Smooth muscle cell (in vitro differentiated cells): ENCODE measurements around the gene STXBP5. TPM values are rescaled to one million over a fixed set of nuclear protein-coding genes. Genes with fewer than 3 reads are reported as not detected.

ENCODE experiments used
- DNase-seq: peaks from one replicate; lab custom pipeline; 2025; ENCODE audit not compliant: unreplicated experiment; lab: John Stamatoyannopoulos, UW
- H2AFZ ChIP-seq: fragments of 200-600 bp; sonication (generic); 2 replicates; pipeline ENCODE4 v1.6.0; 2016; ENCODE audit warnings: antibody characterized with exemption, low read depth, mild to moderate bottlenecking
- H3F3A ChIP-seq: fragments of 200-600 bp; sonication (generic); 2 replicates; pipeline ENCODE4 v1.6.0; 2017; ENCODE audit warnings: antibody characterized with exemption, low read depth
- H3K27ac ChIP-seq: fragments of 200-600 bp; sonication (generic); 2 replicates; pipeline ENCODE4 v1.5.1; 2016; ENCODE audit warnings: low read depth, mild to moderate bottlenecking
- H3K27me3 ChIP-seq: fragments of 200-600 bp; sonication (generic); 2 replicates; pipeline ENCODE4 v1.6.1; 2016; ENCODE audit warnings: low read depth, mild to moderate bottlenecking
- H3K36me3 ChIP-seq: fragments of 200-600 bp; sonication (generic); 2 replicates; pipeline ENCODE4 v1.5.1; 2016; ENCODE audit warnings: low read depth
- H3K4me1 ChIP-seq: fragments of 200-600 bp; sonication (generic); 2 replicates; pipeline ENCODE4 v1.5.1; 2016; ENCODE audit warnings: low read depth
- H3K4me2 ChIP-seq: fragments of 200-600 bp; sonication (generic); 2 replicates; pipeline ENCODE4 v1.6.0; 2016; ENCODE audit warnings: mild to moderate bottlenecking
- H3K4me3 ChIP-seq: fragments of 200-600 bp; sonication (generic); 2 replicates; pipeline ENCODE4 v1.5.1; 2016; ENCODE audit warnings: mild to moderate bottlenecking
- H3K79me2 ChIP-seq: fragments of 200-600 bp; sonication (generic); 2 replicates; pipeline ENCODE4 v1.6.0; 2016; ENCODE audit warnings: low read depth, mild to moderate bottlenecking
- H3K9ac ChIP-seq: fragments of 200-600 bp; sonication (generic); 2 replicates; pipeline ENCODE4 v1.6.0; 2016; ENCODE audit warnings: low read depth
- H3K9me3 ChIP-seq: fragments of 200-600 bp; sonication (generic); replicated peaks from 2 replicates; pipeline ENCODE4 v1.5.1; 2016; ENCODE audit warnings: low read depth
- H4K20me1 ChIP-seq: fragments of 200-600 bp; sonication (generic); 2 replicates; pipeline ENCODE4 v1.6.0; 2016; ENCODE audit warnings: low read depth
- WGBS: methylation state at CpG from one replicate; pipeline ENCODE4 v1.1.7; 2016; ENCODE audit warnings: low lambda C conversion rate; 5-methylcytosine and 5-hydroxymethylcytosine counted together
- polyA plus RNA-seq: library from polyadenylated mRNA; unstranded; fragments of >200 nt; fragmentation: Nextera tagmentation; extraction: Ambion mirVana; gene quantifications from 2 replicates; pipeline ENCODE4 v1.2.1, GENCODE V29; 2016
- total RNA-seq: library from RNA; depleted of rRNA; stranded (reverse); fragments of >200 nt; gene quantifications from 2 replicates; pipeline ENCODE4 v1.2.3, GENCODE V29; 2014
- TF ChIP-seq, protein P1 (sequence below): fragments of 200-600 bp; sonication (generic); IDR thresholded peaks from 2 replicates; pipeline ENCODE4 v1.5.1; 2017; ENCODE audit warnings: borderline replicate concordance, mild to moderate bottlenecking, antibody characterized with exemption; ENCODE audit not compliant: insufficient read depth, poor library complexity, severe bottlenecking

STXBP5 gene
- total and polyA plus RNA-seq, 2 experiments from 2014 or later = 8.8 to 25.2 TPM

- peaks cover 25% of the 10 kb centered on the region for H3K4me1 ChIP-seq
- H3K27ac ChIP-seq = peak overlapping the region; percentile 13
- no peaks in the 10 kb centered on the region for H3K27me3 ChIP-seq
- WGBS = 80% methylated on average over 6 of the region's 6 CpGs
- H3F3A ChIP-seq = no peaks in the 10 kb centered on the region
- no peaks in the 10 kb centered on the region for H3K9me3 ChIP-seq
- TF ChIP-seq, protein P1, sequence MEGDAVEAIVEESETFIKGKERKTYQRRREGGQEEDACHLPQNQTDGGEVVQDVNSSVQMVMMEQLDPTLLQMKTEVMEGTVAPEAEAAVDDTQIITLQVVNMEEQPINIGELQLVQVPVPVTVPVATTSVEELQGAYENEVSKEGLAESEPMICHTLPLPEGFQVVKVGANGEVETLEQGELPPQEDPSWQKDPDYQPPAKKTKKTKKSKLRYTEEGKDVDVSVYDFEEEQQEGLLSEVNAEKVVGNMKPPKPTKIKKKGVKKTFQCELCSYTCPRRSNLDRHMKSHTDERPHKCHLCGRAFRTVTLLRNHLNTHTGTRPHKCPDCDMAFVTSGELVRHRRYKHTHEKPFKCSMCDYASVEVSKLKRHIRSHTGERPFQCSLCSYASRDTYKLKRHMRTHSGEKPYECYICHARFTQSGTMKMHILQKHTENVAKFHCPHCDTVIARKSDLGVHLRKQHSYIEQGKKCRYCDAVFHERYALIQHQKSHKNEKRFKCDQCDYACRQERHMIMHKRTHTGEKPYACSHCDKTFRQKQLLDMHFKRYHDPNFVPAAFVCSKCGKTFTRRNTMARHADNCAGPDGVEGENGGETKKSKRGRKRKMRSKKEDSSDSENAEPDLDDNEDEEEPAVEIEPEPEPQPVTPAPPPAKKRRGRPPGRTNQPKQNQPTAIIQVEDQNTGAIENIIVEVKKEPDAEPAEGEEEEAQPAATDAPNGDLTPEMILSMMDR = no peak
- H3K79me2 ChIP-seq = peaks cover 82% of the 10 kb centered on the region
- peaks cover 17% of the 10 kb centered on the region for H4K20me1 ChIP-seq
- H3K4me3 ChIP-seq = peak overlapping the region; percentile 83
- no peak overlapping the region for H3K9ac ChIP-seq
- H3K4me2 ChIP-seq = peak overlapping the region; percentile 96
- no peaks in the 10 kb centered on the region for H3K36me3 ChIP-seq
- DNase-seq = no peak
- H2AFZ ChIP-seq = no peak overlapping the region
These were observed 3.1 kb downstream of the STXBP5 start for GRCh38 chr6:147207351-147207750.

GRCh38 chr6:147207837-147208754 lies 3.9 kb downstream of the STXBP5 start:
- no peaks in the 10 kb centered on the region for H3K27me3 ChIP-seq
- H3K36me3 ChIP-seq = no peaks in the 10 kb centered on the region
- H3F3A ChIP-seq = no peaks in the 10 kb centered on the region
- peaks cover 89% of the 10 kb centered on the region for H3K79me2 ChIP-seq
- TF ChIP-seq, protein P1 = no peak
- no peak overlapping the region for H3K27ac ChIP-seq
- H4K20me1 ChIP-seq = peaks cover 17% of the 10 kb centered on the region
- H2AFZ ChIP-seq = no peak overlapping the region
- WGBS = 94% methylated on average over 4 of the region's 4 CpGs
- no peaks in the 10 kb centered on the region for H3K9me3 ChIP-seq
- H3K4me1 ChIP-seq = peaks cover 28% of the 10 kb centered on the region
- no peak overlapping the region for H3K9ac ChIP-seq
- H3K4me3 ChIP-seq = peak overlapping the region; percentile 83
- H3K4me2 ChIP-seq = peak overlapping the region; percentile 96
- no peak for DNase-seq

DNA sequence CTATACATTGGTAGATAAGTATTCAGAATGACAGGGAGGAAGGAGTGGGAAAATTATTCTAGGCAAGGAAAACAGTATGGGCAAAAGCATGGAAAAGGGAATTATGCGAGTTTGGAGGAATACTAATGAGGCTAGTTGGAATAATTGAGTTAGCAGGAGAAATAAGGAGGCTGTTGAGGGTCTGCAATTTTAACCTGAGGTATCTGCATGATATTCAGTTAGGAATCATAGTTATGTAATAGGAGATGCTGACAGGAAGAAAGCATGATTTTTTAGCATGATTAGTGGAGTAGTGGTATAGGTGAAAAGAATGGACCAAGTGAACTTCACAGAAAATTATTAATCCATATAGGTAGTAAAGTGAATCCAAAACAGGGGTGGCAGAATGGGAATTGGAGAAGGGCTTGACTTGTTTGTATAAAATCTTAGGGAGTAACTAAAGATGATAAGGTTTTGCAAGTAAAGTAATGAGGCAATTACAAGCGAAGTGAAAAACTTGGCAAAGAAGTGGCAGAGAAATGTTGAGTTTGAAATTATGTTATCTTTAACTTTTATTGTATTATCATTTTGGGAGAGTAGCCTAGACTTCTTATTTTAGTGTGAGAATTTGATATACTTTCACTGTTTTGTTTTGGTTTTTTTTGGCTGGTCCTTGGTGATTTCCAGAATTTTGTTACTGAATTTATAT lies 5.7 kb downstream of the STXBP5 start:
- no peak overlapping the region for H3K27ac ChIP-seq
- WGBS = 83% methylated on average over 2 of the region's 2 CpGs

More for the DNA sequence above, 5.7 kb downstream of the STXBP5 start:
- Histone ChIP-seq H3K4me2 (no peak overlapping the region), H3K9me3 (no peaks in the 10 kb centered on the region), H4K20me1 (peaks cover 13% of the 10 kb centered on the region), H3K4me3 (no peak overlapping the region), H3K9ac (no peak overlapping the region), H2AFZ (no peak overlapping the region), H3K4me1 (peaks cover 28% of the 10 kb centered on the region), H3K79me2 (peaks cover 98% of the 10 kb centered on the region), H3K27me3 (no peaks in the 10 kb centered on the region), H3K36me3 (no peaks in the 10 kb centered on the region), H3F3A (no peaks in the 10 kb centered on the region)
- TF ChIP-seq, protein P1 = no peak
- DNase-seq = no peak
